COR-L47 (cell line): ENCODE results near the gene TFAP2E.

ENCODE experiments used
- DNase-seq: peaks from one replicate; lab custom pipeline; 2025; lab: John Stamatoyannopoulos, UW

Gene TFAP2E

DNA sequence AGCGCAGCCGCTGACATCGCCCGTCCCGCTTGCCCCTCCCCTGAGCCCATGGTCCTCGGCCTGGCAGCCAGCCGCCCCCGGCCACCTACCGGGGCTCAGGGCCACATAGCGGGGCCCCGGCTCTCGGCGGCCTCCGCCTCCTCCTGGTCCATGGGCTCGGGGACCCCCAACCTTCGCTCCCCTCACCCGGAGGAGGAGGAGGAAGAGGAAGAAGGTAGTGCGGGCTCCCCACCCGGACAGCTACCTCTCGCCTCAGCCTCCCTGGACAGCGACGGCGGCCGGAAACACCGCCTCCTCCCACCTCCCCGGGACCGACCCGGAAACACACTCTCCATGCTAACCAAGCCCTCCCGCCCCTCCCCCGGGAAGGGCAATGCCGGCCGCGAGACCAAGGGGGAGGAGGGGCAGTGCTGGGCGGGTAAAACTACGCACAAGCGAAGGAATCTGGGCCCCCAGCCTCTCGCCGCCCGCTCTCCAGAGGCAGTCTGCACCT, 15.9 kb upstream of the TFAP2E start, which contains the start of gene KIAA0319L:
TSS of gene KIAA0319L (minus strand) at position 286 of the 493 bp plus-strand sequence. CDS start 2,912 bp downstream, outside the sequence.
- peak; percentile 81 for DNase-seq

GRCh38 chr1:35557611-35558373, 15.3 kb upstream of the TFAP2E start, which contains the start of gene NCDN:
NCDN (plus strand) TSS chr1:35557799; CDS start chr1:35558191, 392 bp downstream.
- peak; percentile 96 for DNase-seq

- no peak for DNase-seq
Observed at GRCh38 chr1:35558374-35559316, 14.5 kb upstream of the TFAP2E start.

DNA sequence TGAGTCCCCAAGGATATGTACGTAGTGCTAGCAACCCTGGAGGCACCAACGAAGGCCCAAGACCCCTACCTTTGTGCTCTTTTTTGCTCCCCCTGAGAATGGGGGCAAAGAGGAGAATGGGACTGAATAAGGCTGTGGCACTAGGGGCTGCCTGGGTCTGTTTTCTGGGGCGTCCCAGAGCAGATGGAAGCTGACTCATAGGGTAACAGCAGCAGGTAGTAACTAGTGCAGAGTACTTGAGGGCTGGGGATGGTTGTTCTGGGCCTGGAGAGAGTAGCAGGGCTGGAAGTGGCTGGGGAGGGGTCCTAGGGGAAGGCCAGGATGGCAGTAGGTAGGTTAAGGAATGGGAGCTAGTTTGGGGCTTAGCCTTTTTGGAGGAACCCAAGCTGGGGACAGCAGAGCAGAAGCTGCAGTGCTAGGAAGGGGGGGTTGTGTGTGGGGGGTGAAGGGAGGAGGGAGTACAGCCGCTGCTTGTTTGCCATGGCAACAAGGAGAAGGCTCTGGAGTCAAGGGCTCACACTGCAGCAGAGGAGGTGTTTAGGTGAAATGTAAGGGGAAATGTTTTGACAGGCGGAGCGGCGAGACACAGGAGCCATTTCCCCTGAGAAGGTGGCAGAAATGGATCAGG, 13.7 kb upstream of the TFAP2E start:
- no peak for DNase-seq

DNA sequence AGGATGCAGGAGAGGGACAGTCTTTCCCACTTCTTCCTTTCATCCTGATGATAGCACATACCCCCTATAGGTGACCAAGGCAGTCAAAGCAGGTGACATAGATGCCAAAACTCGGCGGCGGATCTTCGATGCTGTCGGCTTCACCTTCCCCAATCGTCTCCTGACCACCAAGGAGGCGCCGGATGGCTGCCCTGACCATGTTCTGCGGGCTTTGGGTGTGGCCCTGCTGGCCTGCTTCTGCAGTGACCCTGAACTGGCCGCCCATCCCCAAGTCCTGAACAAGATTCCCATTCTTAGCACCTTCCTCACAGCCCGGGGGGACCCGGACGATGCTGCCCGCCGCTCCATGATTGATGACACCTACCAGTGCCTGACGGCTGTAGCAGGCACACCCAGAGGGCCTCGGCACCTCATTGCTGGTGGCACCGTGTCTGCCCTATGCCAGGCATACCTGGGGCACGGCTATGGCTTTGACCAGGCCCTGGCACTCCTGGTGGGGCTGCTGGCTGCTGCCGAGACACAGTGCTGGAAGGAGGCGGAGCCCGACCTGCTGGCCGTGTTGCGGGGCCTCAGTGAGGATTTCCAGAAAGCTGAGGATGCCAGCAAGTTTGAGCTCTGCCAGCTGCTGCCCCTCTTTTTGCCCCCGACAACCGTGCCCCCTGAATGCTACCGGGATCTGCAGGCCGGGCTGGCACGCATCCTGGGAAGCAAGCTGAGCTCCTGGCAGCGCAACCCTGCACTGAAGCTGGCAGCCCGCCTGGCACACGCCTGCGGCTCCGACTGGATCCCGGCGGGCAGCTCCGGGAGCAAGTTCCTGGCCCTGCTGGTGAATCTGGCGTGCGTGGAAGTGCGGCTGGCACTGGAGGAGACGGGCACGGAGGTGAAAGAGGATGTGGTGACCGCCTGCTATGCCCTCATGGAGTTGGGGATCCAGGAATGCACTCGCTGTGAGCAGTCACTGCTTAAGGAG, 12.6 kb upstream of the TFAP2E start:
- DNase-seq: no peak

- DNase-seq: no peak
Observed at GRCh38 chr1:35561297-35561971, 11.7 kb upstream of the TFAP2E start.

GRCh38 chr1:35561972-35562680, 11.0 kb upstream of the TFAP2E start:
- DNase-seq: no peak

GRCh38 chr1:35563166-35563565, 9.9 kb upstream of the TFAP2E start:
- DNase-seq: no peak

GRCh38 chr1:35564037-35564883, 8.9 kb upstream of the TFAP2E start:
- peak; percentile 69 for DNase-seq

- DNase-seq: no peak
Observed at GRCh38 chr1:35564884-35565741, 8.0 kb upstream of the TFAP2E start.

- no peak for DNase-seq
Observed at GRCh38 chr1:35565742-35566133, 7.4 kb upstream of the TFAP2E start.

DNA sequence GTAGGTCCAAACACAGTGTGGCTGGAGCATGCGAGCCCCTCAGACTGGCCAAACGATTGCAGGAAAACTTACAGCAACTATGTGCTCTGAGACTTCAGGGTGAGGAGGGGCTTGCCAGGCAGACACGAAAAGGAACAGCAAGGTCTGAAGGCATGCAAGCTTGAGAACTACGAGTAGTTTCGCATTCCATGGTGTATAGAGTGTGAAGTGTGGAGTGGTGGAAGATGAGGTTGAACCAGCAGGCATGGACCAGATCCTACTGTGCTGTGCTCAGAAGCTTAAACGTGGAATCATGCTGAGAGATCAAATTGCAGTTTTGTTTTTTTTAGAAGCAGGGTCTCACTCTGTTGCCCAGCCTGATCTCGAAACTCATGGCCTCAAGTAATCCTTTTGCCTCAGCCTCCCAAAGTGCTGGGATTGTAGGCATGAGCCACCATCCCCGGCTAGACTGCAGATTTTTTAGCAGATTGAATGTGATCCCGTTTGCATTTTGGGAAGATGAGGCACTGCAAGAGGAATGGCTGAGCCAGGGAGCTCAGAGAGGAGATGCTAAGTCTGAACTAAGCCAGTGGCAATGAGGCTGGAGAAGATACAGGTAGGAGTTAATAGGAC, 5.1 kb upstream of the TFAP2E start:
- no peak for DNase-seq

- DNase-seq: peak; percentile 44
Observed at GRCh38 chr1:35568975-35569395, 4.1 kb upstream of the TFAP2E start.

- DNase-seq: no peak
Observed at GRCh38 chr1:35569936-35570335, 3.2 kb upstream of the TFAP2E start.

GRCh38 chr1:35570589-35571137, 2.5 kb upstream of the TFAP2E start:
- DNase-seq: no peak

DNA sequence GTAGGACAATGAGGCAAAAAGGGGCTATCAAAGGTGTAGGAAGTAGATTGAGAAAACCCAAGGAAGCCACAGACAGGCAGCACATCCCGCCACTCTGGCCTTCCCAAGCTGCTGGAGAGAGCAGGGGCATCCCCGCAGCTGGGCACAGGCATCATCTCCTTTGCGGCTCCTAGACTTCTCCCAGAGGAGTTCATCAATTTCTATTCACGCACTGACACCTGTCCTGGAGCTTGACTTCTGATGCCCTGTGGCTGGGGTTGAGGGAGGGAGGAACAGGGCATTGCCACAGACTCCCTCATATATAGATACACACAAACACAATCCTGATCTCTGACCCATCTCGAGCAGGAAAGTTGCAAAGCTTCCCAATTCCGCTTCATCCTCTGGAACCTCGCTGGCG, 1.9 kb upstream of the TFAP2E start:
- DNase-seq: no peak

DNA sequence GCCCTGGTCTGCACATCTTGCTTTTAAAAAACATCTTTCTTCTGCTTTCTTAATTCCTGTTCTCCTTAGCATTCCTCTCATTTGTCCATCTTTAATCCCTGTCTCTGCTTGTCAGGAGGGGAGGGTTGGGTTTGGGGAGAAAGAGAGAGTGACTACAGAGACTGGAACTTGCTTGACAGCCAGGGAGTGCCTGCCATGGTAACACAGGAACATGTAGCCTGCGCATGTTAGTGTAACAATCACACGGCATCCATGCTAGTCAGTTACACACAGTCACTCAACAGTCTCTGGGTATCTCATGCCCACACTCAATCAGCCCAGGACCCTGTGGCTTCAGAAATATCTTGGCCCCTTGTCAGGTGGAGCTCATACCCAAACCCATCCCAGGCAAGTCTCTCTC, 818 bp upstream of the TFAP2E start:
- DNase-seq: no peak
